Suppressor macrophage (primary cell): ENCODE results near the gene ELP2.

Source experiments
- DNase-seq, 4 experiments: peaks; one replicate each; pipeline ENCODE4 v3.0.0-alpha.2; 2020 to 2022

The ELP2 gene

DNA sequence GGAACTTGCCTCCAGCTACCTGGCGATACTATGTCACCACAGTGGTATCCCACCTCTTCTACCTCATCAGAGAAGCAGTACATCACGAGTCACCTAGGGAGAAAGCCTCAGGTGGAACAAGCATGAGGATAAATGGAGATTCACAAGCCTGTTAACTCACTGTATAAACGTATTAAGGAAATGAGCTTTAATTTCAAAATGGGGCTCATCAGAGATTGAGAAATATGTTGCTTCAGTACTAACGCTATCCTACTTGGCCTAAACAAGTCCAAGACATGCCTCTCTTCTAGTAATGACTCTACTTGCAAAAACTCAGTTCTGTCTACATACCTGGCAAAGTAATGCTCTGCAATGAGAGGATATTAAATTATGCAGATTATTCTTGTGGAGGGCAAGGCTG is 4.9 kb upstream of the ELP2 start:
- DNase-seq = no peak

DNA sequence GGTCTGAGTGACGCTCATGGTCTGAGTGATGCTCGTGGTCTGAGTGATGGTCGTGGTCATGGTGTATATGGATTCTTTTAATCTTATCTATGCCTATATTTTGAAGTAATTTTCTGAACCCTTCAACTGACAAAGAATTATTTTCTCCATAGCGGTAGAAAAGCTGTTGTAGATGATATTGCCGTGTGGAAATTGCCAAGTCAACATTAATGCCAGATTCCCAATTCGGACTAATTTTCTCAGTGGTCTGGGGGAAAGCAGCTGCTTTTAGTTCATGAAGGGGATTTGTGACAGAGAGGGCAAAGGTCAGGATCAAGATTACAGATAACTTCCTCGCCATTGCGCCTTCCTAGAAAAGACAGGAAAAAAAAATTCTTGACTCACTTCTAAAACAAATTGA is 3.0 kb upstream of the ELP2 start:
- DNase-seq = no peak

DNA sequence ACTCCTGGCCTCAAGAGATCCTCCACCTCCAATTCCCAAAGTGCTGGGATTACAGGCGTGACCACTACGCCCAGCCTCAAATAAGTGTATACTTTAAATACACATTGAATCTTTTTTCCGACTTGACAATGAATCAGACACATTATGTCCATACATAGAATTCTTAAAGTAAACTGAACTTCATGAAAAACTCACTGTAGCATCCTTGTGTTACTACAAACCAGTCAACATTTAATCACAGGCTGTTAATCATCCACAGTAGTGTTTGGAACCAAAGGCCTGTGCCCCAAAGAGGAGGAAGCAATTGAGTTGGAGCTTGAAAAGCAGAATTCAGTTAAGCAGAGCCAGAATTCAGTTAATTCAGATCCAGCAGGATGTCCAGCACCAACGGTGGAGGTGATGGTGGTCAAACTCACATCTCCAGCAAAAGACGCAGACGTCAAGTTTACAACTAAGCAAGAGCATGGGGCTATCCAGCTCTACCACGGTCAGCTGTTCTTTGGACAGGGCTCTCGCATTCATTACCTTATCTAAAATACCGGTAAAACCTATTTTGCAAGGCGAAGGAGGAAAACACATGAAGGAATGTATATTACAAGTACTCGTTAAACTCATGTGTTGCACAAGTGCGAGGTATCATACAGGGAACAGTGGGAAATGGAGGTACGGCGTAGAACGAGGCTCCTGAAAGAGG is 1.7 kb upstream of the ELP2 start:
- DNase-seq = no peak

DNA sequence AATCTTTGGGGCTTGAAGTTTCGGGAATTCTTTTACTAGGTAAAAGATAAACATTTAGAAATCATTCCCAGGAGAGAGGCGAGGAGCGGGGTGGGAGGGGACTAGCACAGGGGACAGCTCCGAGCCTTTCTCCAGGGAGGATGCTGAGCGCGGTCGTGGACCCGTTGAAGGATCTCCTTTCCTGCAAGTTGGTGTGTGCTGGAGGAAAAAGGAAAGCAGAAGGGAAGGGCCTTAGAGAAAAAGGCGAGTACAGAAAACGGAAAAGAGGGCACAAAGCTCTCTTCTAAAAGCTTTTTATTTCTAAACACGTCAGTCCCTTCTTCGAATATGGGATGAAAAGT is 1.2 kb upstream of the ELP2 start:
- peak in 2 of 4 experiments; percentile 10 to 36 for DNase-seq

DNA sequence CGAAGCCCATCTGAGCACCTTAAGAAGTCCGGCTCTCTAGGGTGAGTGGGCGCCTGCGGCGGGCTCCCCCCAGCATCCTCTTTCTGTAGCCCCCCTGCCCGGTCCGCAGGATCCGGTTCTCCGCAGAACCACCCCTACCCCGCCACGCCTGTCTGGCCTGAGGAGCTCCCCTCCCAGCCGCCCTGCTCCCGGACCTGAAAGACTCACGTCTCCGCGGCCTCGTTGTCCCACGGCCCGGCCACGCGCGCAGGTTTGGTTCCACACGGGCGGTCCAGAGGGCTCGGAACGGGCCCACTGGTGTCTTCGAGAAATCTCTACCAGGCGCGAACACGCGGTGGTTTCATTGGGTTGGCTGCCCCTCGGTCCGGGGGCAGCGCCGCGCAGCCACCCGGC is 796 bp upstream of the ELP2 start:
- DNase-seq = no peak

DNA sequence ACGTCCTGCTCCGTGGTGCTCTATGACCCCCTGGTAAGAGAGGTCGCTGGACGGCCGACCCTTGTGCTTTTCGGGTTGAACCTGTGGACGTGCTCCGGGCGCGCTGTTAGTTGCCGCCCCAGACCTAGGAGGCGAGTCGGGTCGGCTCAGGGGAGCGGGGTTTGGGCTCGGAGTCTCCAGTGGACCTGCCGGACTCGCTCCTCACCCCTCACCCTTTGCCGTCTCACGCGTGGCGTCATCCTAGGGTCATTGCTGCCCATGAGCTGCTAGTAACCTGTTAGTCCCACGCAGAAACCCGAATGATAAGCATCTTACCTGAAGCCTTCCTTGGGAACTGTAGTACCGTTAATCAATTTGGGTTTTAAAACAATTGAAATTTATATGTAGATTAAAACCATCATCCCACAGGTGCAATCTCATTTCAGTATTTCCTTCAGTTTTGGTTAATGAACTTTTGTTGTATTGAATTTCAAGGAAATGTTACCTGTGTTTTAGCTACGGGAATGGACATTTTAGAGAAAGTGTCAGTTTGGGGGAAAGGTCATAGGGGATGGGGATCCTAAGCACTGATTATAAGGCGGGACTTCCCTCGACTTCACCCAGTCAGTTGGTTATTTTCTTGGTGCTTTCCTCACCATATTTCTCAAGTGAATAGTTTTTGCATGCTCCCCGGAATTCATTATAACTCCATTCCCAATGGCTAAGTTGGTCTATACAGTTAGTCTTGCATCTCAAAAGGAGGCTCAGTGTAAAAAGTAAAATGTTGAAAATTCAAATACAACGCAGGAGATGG is 536 bp downstream of the ELP2 start:
- peak in 3 of 4 experiments; percentile 9 to 31 (median 27) for DNase-seq

DNA sequence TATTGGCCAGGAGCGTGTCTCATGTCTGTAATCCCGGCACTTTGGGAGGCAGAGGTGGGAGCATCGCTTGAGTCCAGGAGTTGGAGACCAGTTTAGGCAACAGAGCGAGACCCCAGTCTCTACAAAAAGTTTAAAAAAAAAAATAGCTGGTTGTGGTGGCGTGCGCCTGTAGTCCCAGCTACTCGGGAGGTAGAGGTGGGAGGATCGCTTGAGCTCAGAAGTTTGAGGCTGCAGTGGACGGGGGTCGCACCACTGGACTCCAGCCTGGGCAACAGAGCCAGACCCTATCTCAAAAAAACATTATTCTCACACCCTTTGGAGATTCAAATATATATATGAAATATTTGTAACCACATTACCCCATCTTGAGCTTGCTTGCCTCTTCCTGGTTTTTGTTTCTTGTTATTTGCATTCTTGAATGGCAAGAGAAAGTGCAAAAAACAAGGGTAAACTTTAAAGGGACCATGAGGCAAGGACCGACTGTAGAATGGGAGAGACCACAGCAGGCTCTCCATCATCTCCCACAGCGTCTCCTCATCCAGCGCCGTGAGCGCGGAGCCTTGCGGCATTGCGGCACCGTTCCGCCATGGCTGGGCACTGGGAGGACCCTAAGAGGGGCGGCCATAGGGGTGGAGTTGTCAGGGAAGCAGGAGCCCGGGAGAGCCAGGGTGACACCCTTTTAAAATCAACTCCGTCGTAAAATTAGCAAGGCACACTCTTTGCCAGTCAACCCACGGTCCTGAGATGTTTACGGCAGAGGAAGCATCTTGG is 1.4 kb downstream of the ELP2 start:
- DNase-seq = no peak

DNA sequence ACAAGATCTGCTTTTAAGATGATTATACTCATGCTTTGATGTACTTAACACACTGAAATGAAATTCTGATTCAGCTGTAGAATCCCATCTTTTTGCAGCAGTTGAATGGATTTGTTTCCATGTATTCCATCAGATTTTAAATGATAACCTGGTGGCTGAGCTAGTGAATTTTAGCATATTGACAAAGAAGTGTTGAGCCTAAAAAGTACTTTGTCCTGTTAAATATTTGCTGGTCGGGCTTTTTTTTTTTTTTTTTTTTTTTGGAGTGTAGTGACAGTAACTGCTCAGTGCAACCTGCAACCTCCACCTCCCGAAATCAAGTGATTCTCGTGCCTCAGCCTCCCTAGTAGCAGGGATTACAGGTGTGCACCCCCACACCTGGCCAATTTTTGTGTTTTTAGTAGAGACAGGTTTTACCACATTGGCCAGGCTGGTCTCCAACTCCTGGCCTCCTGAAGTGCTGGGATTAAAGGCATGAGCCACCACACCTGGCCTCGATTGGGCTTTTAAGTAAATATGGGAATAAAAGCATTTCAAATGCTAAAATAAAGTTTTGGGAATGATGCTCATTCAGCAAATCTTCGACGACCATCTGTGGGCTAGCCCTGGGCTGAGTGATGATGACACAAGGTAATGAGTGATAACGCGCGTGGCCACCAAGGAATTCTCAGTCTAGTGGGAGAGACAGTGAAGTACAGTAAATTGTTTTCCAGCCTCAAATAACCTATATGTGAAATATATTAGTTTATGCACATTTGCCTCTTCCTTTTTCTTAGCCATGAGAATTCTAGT is 2.2 kb downstream of the ELP2 start:
- DNase-seq = no peak

DNA sequence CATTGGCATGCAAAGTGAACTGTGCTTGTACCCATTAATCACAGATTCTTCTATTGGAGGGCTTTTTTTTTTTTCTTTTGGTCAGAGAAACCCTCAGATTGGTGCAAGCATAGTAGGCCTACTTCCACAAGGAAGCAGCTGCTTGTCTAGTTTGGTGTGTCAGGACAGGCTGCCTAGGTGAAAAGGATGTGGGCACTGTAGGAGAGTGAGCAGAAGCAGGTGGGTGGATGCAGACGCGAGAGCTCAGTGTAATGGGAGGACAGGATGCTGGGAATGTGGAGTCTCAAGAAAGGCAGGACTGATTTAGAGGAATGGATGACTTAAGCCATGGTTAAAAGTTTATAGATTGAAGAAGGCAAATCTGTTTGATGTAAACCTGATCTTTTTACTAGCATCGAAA is 3.1 kb downstream of the ELP2 start:
- no peak for DNase-seq

DNA sequence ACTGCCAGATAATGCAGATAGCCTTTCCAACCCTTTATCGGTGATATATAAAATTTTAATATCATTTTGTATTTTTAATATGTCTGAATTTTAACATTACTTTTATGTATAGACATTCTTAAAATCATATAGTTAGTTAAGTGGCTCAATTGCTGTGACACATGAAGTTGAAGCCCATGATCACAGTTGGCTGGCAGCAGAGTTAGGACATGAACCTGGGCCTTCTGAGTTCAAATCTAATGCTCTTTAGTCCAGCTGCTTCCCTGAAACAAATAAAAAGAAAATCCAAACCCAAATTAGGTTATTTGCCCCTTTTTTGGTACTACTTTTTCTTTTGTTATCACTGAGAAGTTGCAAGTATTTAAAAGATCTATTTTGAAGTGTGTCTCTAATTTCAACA is 5.6 kb downstream of the ELP2 start:
- DNase-seq = no peak

DNA sequence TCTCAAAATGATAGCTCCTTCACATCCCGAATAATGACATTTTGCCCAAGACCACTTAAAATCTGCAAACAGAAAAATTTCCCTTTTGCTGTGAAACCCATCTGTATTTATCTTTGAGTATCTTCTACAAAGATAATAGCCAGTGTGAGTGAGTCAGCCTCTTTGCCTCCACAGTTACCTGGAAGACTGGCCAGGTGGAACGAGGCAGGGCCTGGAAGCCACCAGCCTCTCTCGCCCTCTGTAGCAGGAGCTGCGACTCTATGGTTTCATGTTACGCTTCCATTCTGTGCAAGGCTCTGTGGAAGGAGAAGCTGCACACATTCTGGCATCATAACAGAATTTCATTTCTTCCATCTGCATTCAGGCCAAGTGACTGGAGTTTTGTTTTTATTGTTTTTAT is 9.5 kb downstream of the ELP2 start:
- DNase-seq = no peak

DNA sequence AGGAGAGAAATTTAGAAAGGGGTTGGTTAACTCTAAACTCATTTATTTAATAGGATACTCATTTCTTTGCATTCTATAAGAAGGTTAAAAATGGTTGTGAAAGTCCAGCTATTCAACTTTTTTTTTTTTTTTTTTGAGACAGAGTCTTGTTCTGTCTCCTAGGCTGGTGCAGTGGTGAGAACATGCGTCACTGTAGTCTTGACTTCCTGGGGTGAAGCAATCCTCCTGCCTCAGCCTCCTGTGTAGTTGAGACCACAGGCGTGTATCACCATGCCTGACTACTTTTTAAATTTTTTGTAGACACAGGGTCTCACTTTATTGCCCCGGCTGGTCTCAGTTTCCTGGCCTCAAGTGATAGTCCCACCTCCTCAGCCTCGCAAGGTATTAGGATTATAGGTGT is 11.9 kb downstream of the ELP2 start:
- DNase-seq = peak in 1 of 4 experiments; percentile 10

DNA sequence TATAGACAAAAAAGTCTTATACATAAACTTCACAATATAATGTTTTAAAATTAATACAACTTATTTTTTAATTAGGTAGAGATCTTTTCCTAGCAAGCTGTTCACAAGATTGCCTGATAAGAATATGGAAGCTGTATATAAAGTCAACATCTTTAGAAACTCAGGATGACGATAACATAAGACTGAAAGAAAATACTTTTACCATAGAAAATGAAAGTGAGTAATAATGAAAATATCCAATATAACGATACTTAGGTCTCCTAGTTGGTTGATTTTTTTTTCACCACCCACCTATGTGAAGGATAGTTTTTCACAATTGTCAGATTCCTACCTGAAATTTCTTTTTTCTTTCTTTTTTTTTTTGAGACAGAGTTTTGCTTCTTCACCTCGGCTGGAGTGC is 13.1 kb downstream of the ELP2 start:
- DNase-seq = no peak

DNA sequence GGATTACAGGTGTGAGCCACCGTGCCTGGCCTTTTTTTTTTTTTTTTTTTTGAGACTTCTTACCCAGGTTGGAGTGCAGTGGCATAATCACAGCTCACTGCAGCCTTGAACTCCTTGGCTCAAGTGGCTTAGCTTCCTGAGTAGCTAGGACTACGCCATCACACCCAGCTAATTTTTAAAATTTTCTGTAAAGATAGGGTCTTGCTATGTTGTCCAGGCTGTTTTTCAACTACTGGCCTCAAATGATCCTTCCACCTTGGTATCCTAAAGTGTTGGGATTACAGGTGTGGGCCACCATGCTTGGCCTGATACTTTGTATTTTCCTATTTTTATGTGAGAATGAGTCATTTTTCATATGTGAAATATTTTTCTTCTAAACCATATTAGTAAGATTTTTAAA is 13.7 kb downstream of the ELP2 start:
- no peak for DNase-seq

DNA sequence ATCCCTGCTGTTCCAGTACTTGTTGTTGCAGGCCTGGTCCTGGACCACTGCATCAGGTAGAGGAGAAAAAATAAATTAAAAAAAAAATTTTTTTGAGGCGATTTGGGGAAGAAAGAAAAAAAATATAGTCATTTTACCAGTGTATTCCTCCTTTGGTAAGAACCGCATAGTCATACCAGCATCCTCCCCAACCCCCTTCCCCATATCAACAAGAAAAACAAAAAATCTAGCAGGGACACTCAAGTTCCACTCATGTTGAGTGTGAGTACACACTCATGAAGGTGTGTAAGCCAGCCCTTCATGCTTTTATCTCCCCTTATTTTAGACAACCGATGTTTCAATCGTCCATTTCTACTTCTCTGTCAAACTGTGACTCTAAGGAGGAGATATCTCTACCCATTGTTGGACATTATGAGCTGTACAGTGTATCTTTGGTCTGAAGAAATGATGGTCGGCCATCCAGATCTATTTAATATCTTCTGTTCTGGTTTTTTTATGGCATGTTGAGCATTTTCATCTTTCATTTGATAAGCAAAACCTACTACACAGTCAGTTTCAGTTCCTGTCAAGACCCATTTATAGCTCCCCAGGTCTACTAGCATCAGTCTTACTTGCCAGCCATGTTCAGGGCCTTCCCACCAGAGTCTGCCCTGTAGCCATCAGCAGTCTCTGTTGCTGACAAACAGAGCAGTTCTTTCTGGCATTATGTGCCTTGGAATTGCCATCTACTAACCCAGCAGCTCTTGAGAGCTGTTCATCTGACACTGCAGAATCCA is 20.0 kb downstream of the ELP2 start:
- DNase-seq = no peak

DNA sequence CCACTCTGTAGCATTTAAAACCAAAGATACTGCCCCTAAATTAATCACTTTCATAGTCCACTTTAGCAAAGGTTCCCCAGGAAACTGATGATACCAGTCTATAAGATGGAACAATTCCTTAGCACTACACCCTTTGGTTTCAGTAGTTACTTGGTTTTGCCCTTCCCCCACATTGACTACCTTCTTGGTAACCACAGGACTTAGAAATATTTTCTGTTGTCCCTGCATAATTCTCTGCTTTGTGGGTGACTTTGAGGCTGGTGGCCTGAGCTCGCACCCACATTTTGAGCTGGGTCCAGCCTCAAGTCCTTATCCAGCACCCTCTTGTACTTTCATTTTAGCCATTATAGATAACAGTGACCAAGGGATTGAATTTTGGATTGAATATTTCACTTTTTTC is 23.1 kb downstream of the ELP2 start:
- DNase-seq = no peak

DNA sequence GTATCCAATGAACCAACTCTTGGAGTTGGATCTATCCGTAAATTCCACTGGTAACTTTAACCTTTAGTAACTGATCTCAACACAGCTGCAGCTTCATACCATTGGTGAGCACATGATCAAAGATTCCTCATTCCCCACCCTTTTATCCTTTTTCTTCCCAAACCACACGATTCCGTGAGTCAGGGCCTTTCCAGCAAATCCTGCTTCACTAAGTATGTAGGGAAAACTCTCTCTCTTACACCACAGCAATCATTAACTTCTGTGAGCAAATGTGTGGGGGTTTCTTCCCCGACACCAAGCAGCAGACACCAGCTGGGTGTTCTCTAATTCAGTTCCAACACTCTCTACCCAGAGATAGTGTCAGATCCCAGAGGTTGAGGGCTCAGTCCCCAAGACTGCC is 23.5 kb downstream of the ELP2 start:
- DNase-seq = no peak

DNA sequence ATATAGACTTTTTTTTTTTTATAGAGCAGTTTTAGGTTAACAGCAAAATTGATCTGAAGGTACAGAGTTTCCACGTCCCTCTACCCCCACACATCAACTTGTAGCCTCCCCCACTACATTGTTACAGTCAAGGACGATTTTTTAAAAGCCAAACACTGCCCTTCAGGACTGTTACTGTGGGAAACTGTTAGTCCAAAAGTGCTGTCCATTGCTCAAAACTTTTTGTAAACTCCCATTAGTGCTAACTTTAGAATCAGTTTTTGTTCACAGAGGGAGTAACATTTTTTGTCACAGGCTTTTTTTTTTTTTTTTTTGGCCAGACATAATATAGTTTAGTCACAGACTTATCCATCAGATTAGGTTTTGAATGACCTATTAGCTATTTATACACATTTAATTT is 24.1 kb downstream of the ELP2 start:
- no peak for DNase-seq

DNA sequence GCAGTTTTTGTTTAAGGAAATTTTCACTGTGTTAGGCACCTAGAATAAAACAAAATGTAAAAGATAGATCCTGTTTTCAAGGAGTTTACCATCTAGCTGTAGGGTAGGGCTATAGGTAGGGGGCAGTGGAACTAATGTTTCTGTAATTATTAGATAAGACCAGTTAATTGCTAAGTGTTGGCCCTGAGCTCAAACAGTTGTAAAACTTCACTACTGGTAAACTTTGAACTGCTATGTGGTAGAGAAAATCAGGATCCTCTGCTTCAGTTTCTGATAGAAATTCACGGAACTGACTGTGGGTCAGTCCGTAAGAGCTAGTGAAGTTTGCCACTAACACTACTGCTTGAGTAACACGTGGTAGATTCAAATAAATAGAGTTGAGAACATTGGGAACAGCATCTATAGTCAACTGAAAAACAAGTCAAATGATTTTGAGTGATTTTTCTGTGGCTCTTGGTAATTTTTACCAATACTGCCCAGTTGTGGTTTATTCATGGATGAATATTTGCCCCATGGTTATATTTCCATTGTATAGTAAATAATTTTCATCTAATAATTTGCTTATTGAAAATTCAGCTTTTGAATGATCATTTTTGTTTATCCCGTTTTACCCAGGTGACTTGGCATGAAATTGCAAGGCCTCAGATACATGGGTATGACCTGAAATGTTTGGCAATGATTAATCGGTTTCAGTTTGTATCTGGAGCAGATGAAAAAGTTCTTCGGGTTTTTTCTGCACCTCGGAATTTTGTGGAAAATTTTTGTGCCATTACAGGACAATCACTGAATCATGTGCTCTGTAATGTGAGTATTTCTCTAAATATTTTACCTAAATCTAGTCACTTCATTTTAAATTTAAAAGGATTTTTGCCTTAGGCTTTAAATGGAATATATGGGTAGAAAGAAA is 26.4 kb downstream of the ELP2 start:
- no peak for DNase-seq

DNA sequence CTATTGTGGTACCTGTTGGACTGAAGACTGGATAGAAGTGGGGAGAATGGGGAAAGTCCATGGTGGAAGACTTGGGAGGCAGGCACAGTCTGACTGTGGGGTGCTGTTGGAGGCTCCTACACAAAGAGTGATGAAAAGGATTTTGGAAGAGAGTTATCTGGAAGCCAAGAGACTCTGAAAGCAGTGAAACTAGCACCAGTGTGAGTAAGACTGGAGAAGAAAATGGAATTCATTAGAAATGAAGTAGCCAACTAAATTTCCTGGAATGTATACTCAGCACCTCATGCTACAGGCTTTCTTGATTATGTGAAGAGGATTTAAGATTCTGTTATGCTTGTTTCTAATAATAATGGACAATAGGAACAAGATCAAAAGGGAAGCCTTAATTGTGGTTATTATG is 27.7 kb downstream of the ELP2 start:
- DNase-seq = no peak

DNA sequence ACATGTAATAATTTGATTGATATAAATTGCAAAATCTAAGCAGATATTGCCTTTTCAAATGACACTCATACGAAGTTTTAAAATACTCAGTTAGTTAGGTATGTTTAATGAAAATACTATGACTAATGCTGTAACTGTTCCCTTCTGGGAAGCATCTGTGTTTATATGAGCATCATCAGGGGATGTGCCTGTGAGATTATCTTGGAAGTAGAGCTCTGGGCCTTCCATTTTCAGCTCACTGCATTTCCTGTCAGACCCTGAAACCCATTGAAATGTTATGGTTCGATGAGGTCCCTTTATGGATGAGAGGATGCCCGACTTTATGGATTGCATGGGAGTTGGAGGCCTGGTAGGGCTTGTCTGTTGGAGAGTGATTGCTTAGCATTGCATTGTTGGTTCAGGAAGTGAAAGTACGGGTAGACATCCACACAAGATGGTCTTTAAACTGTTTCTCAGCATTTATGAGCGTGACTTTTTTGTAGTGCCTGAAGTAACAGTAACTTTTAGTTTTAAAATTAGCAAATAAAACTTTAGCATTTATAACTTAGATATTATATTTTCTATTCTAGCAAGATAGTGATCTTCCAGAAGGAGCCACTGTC is 28.7 kb downstream of the ELP2 start:
- DNase-seq = no peak
